GM12873 (cell line): ENCODE measurements around the gene TMEM219.

Source experiments
- CTCF ChIP-seq: IDR thresholded peaks from 2 replicates; pipeline ENCODE4 v1.5.1; 2012; ENCODE audit warnings: low read depth, mild to moderate bottlenecking, moderate library complexity, low read length, control low read depth; ENCODE audit not compliant: insufficient read depth; ENCODE audit errors: missing control alignments

Gene TMEM219

GRCh38 chr16:29961479-29962343, at the start of gene TMEM219:
TSS of gene TMEM219 (plus strand) at chr16:29962079. CDS start at chr16:29963144, 1,065 bp downstream.
- TF ChIP-seq CTCF = peak; percentile 46

GRCh38 chr16:29912087-29912486, 49.8 kb upstream of the TMEM219 start:
- TF ChIP-seq CTCF = no peak

- TF ChIP-seq CTCF = no peak
Observed at GRCh38 chr16:29913514-29913913, 48.4 kb upstream of the TMEM219 start.

GRCh38 chr16:29915590-29916247, 46.2 kb upstream of the TMEM219 start:
- no peak for TF ChIP-seq CTCF

- no peak for TF ChIP-seq CTCF
Observed at GRCh38 chr16:29916979-29917378, 44.9 kb upstream of the TMEM219 start.

GRCh38 chr16:29920288-29921033, 41.4 kb upstream of the TMEM219 start:
- no peak for TF ChIP-seq CTCF

GRCh38 chr16:29921034-29921385, 40.9 kb upstream of the TMEM219 start:
- no peak for TF ChIP-seq CTCF
